IPS DF 6.9 (cell line): ENCODE data around the gene CIZ1.

Experiments used
- DNase-seq: peaks from one replicate; pipeline ENCODE4 v3.0.0-alpha.2; 2013; ENCODE audit warnings: low read depth, low spot score
- H3K27ac ChIP-seq: one replicate; pipeline ENCODE4 v1.5.1; 2013; ENCODE audit warnings: low read length, control low read depth
- H3K27me3 ChIP-seq: 2 replicates; pipeline ENCODE4 v1.6.1; 2013; ENCODE audit warnings: mild to moderate bottlenecking, low read length; ENCODE audit not compliant: control insufficient read depth, insufficient read depth
- H3K36me3 ChIP-seq: 2 replicates; pipeline ENCODE4 v1.6.1; 2013; ENCODE audit warnings: low read length; ENCODE audit not compliant: control insufficient read depth, insufficient read depth
- H3K4me1 ChIP-seq: 2 replicates; pipeline ENCODE4 v1.6.1; 2013; ENCODE audit warnings: low read length; ENCODE audit not compliant: control insufficient read depth, insufficient read depth
- H3K4me3 ChIP-seq: 2 replicates; pipeline ENCODE4 v1.5.1; 2013; ENCODE audit warnings: mild to moderate bottlenecking, low read length
- H3K9me3 ChIP-seq: 2 replicates; pipeline ENCODE4 v1.6.1; 2013; ENCODE audit warnings: low read length, inconsistent platforms; ENCODE audit not compliant: control insufficient read depth, insufficient read depth
- WGBS: extraction: QIAGEN DNeasy Blood & Tissue Kit; methylation state at CpG from one replicate; pipeline ENCODE4 v1.1.7; 2013; ENCODE audit warnings: mixed read lengths, missing lambda C conversion rate; ENCODE audit not compliant: insufficient read length, insufficient coverage; 5-methylcytosine and 5-hydroxymethylcytosine counted together

The CIZ1 gene

GRCh38 chr9:128222026-128222425, 30.7 kb upstream of the CIZ1 start:
- no peak for DNase-seq
- no CpG with 5 or more reads among the region's 10 CpGs for WGBS
- H3K4me3 ChIP-seq: no peak overlapping the region
- no peaks in the 10 kb centered on the region for H3K9me3 ChIP-seq
- H3K27me3 ChIP-seq: no peaks in the 10 kb centered on the region
- peaks cover 3% of the 10 kb centered on the region; the same call in 1 of the 2 replicates for H3K4me1 ChIP-seq
- H3K27ac ChIP-seq: no peak overlapping the region
- H3K36me3 ChIP-seq: peaks cover 20% of the 10 kb centered on the region

GRCh38 chr9:128219831-128220230, 28.5 kb upstream of the CIZ1 start:
- DNase-seq: no peak
- Histone ChIP-seq H3K4me3 (no peak overlapping the region), H3K36me3 (peaks cover 20% of the 10 kb centered on the region), H3K27me3 (no peaks in the 10 kb centered on the region), H3K4me1 (peaks cover 3% of the 10 kb centered on the region; the same call in 1 of the 2 replicates), H3K27ac (no peak overlapping the region), H3K9me3 (no peaks in the 10 kb centered on the region)
- no CpG with 5 or more reads among the region's 9 CpGs for WGBS

GRCh38 chr9:128218518-128219389, 27.4 kb upstream of the CIZ1 start:
- H3K4me3 ChIP-seq: peak overlapping the region; percentile 18; the same call in 1 of the 2 replicates

GRCh38 chr9:128218172-128218517, 26.8 kb upstream of the CIZ1 start:
- Histone ChIP-seq H3K4me1 (peaks cover 3% of the 10 kb centered on the region; the same call in 1 of the 2 replicates), H3K4me3 (no peak overlapping the region), H3K27me3 (no peaks in the 10 kb centered on the region), H3K9me3 (no peaks in the 10 kb centered on the region), H3K36me3 (peaks cover 16% of the 10 kb centered on the region), H3K27ac (no peak overlapping the region)
- no CpG with 5 or more reads among the region's 11 CpGs for WGBS
- DNase-seq: no peak

More at GRCh38 chr9:128218518-128219389, 27.4 kb upstream of the CIZ1 start:
- H3K27ac ChIP-seq: no peak overlapping the region
- DNase-seq: peak; percentile 98
- peaks cover 3% of the 10 kb centered on the region; the same call in 1 of the 2 replicates for H3K4me1 ChIP-seq
- no CpG with 5 or more reads among the region's 47 CpGs for WGBS
- no peaks in the 10 kb centered on the region for H3K27me3 ChIP-seq
- peaks cover 16% of the 10 kb centered on the region for H3K36me3 ChIP-seq
- H3K9me3 ChIP-seq: no peaks in the 10 kb centered on the region

- no peaks in the 10 kb centered on the region for H3K9me3 ChIP-seq
- H3K36me3 ChIP-seq: peaks cover 9% of the 10 kb centered on the region
- H3K4me3 ChIP-seq: no peak overlapping the region
- WGBS: no CpG with 5 or more reads among the region's 16 CpGs
- H3K27me3 ChIP-seq: no peaks in the 10 kb centered on the region
- peaks cover 3% of the 10 kb centered on the region; the same call in 1 of the 2 replicates for H3K4me1 ChIP-seq
- no peak overlapping the region for H3K27ac ChIP-seq
- no peak for DNase-seq
Measured at GRCh38 chr9:128216781-128217553, 25.6 kb upstream of the CIZ1 start.

- no CpG with 5 or more reads among the region's 10 CpGs for WGBS
- Histone ChIP-seq H3K4me3 (no peak overlapping the region), H3K9me3 (no peaks in the 10 kb centered on the region), H3K4me1 (peaks cover 3% of the 10 kb centered on the region; the same call in 1 of the 2 replicates), H3K27ac (no peak overlapping the region), H3K36me3 (peaks cover 5% of the 10 kb centered on the region), H3K27me3 (no peaks in the 10 kb centered on the region)
- DNase-seq: no peak
Measured at GRCh38 chr9:128215491-128216409, 24.4 kb upstream of the CIZ1 start.

GRCh38 chr9:128214571-128215490, 23.5 kb upstream of the CIZ1 start:
- no peak for DNase-seq
- Histone ChIP-seq H3K9me3 (no peaks in the 10 kb centered on the region), H3K4me3 (no peak overlapping the region), H3K36me3 (peaks cover 1% of the 10 kb centered on the region; the same call in 1 of the 2 replicates), H3K27me3 (no peaks in the 10 kb centered on the region), H3K27ac (no peak overlapping the region), H3K4me1 (peaks cover 3% of the 10 kb centered on the region; the same call in 1 of the 2 replicates)
- WGBS: no CpG with 5 or more reads among the region's 21 CpGs

- H3K27ac ChIP-seq: no peak overlapping the region
- no peak for DNase-seq
- peaks cover 3% of the 10 kb centered on the region; the same call in 1 of the 2 replicates for H3K4me1 ChIP-seq
- H3K36me3 ChIP-seq: no peaks in the 10 kb centered on the region
- no CpG with 5 or more reads among the region's 12 CpGs for whole genome bisulfite sequencing
- H3K4me3 ChIP-seq: no peak overlapping the region
- H3K27me3 ChIP-seq: no peaks in the 10 kb centered on the region
- H3K9me3 ChIP-seq: no peaks in the 10 kb centered on the region
Measured at GRCh38 chr9:128213746-128214497, 22.6 kb upstream of the CIZ1 start.

GRCh38 chr9:128211981-128212281, 20.6 kb upstream of the CIZ1 start:
- H3K27me3 ChIP-seq: no peaks in the 10 kb centered on the region
- no peak overlapping the region for H3K27ac ChIP-seq
- no peak for DNase-seq
- WGBS: no CpG with 5 or more reads among the region's 2 CpGs
- no peaks in the 10 kb centered on the region for H3K9me3 ChIP-seq
- no peaks in the 10 kb centered on the region for H3K4me1 ChIP-seq
- no peak overlapping the region for H3K4me3 ChIP-seq
- H3K36me3 ChIP-seq: no peaks in the 10 kb centered on the region
